Thoracic aorta (tissue), 2 donors: ENCODE data around the gene CBFA2T3. TPM values are rescaled to one million over a fixed set of nuclear protein-coding genes. Genes with fewer than 3 reads are reported as not detected.

Experiments used
- ATAC-seq: fragments of 150-250 bp; one replicate; pipeline ENCODE4 v1.8.0; 2017; ENCODE audit warnings: low read depth; ENCODE audit not compliant: insufficient number of reproducible peaks, low FRiP score
- DNase-seq: peaks from one replicate; pipeline ENCODE4 v3.0.0-alpha.2; 2020; ENCODE audit warnings: low spot score
- H3K27ac ChIP-seq, 2 donors: fragments of 200-600 bp; sonication (generic); 1 replicate in 1 of 2; 2 replicates in 1 of 2; pipeline ENCODE4 v1.5.1; 2016; ENCODE audit warnings: mild to moderate bottlenecking in 2 of 2, moderate library complexity in 2 of 2
- H3K27me3 ChIP-seq: fragments of 200-600 bp; sonication (generic); replicated peaks from 2 replicates; pipeline ENCODE4 v1.6.0; 2016; ENCODE audit warnings: mild to moderate bottlenecking; ENCODE audit not compliant: insufficient read depth
- H3K36me3 ChIP-seq: fragments of 200-600 bp; sonication (generic); one replicate; pipeline ENCODE4 v1.5.1; 2016
- H3K4me1 ChIP-seq, 2 donors: fragments of 200-600 bp; sonication (generic); 1 replicate in 1 of 2; 2 replicates in 1 of 2; pipeline versions ENCODE4 v1.5.1 to v1.6.0; 2016; ENCODE audit warnings: low read depth in 2 of 2, mild to moderate bottlenecking in 1 of 2; ENCODE audit not compliant: control insufficient read depth in 1 of 2
- H3K4me3 ChIP-seq: fragments of 200-600 bp; sonication (generic); 2 replicates; pipeline ENCODE4 v1.5.1; 2016; ENCODE audit warnings: mild to moderate bottlenecking
- H3K9me3 ChIP-seq: fragments of 200-600 bp; sonication (generic); 2 replicates; pipeline ENCODE4 v1.5.1; 2016
- CTCF ChIP-seq: fragments of 200-600 bp; sonication (generic); IDR thresholded peaks from one replicate; pipeline ENCODE4 v1.5.1; 2019; ENCODE audit warnings: antibody characterized with exemption
- total RNA-seq, 2 donors: library from RNA; depleted of rRNA; stranded (reverse); fragments of >200 nt; gene quantifications; one replicate each; pipeline versions ENCODE4 v1.1.0 to v1.2.3, GENCODE V29; 2016

CBFA2T3 gene
- total RNA-seq, 2 donors from 2014 or later: 3.9 to 6.6 TPM

- H3K27ac ChIP-seq: no peak overlapping the region
- no peaks in the 10 kb centered on the region for H3K36me3 ChIP-seq
- no peak for ATAC-seq
- H3K4me3 ChIP-seq: no peak overlapping the region
- DNase-seq: no peak
- H3K27me3 ChIP-seq: no peaks in the 10 kb centered on the region
- no peaks in the 10 kb centered on the region for H3K4me1 ChIP-seq
- H3K9me3 ChIP-seq: no peaks in the 10 kb centered on the region
- no peak for TF ChIP-seq CTCF
These were observed 1.8 kb upstream of the CBFA2T3 start for GRCh38 chr16:88978608-88979346.

GRCh38 chr16:88977812-88978607 is 1.0 kb upstream of the CBFA2T3 start:
- no peaks in the 10 kb centered on the region for H3K4me1 ChIP-seq
- no peaks in the 10 kb centered on the region for H3K36me3 ChIP-seq
- DNase-seq: no peak
- ATAC-seq: no peak
- H3K27ac ChIP-seq: no peak overlapping the region
- H3K9me3 ChIP-seq: no peaks in the 10 kb centered on the region
- no peak for TF ChIP-seq CTCF
- H3K27me3 ChIP-seq: no peaks in the 10 kb centered on the region
- no peak overlapping the region for H3K4me3 ChIP-seq

- DNase-seq (no peak), ATAC-seq (no peak)
- Histone ChIP-seq H3K9me3 (no peaks in the 10 kb centered on the region), H3K27me3 (no peaks in the 10 kb centered on the region), H3K27ac (no peak overlapping the region), H3K4me1 (no peaks in the 10 kb centered on the region), H3K36me3 (no peaks in the 10 kb centered on the region), H3K4me3 (peak overlapping the region; percentile 36)
- TF ChIP-seq CTCF: no peak
These were observed 515 bp downstream of the CBFA2T3 start for GRCh38 chr16:88976366-88977017.

- no peaks in the 10 kb centered on the region for H3K9me3 ChIP-seq
- no peak overlapping the region for H3K27ac ChIP-seq
- no peak for ATAC-seq
- TF ChIP-seq CTCF: no peak
- no peak overlapping the region for H3K4me3 ChIP-seq
- DNase-seq: no peak
- H3K4me1 ChIP-seq: no peaks in the 10 kb centered on the region
- no peaks in the 10 kb centered on the region for H3K36me3 ChIP-seq
- H3K27me3 ChIP-seq: no peaks in the 10 kb centered on the region
These were observed 1.4 kb downstream of the CBFA2T3 start for GRCh38 chr16:88975511-88976061.

GRCh38 chr16:88974916-88975215 is 2.1 kb downstream of the CBFA2T3 start:
- TF ChIP-seq CTCF: no peak
- Histone ChIP-seq H3K9me3 (no peaks in the 10 kb centered on the region), H3K4me1 (no peaks in the 10 kb centered on the region), H3K36me3 (no peaks in the 10 kb centered on the region), H3K4me3 (no peak overlapping the region), H3K27ac (no peak overlapping the region), H3K27me3 (no peaks in the 10 kb centered on the region)
- ATAC-seq (no peak), DNase-seq (no peak)
